HepG2 (cell line): Measurements from ENCODE around the gene PTPN14. TPM values are rescaled to one million over a fixed set of nuclear protein-coding genes. Genes with fewer than 3 reads are reported as not detected.

Experiments
- ATAC-seq: fragments of 200-7000 bp; cut with Tn5 transposase; 3 replicates; pipeline ENCODE4 v1.9.1; 2020; ENCODE audit warnings: mild to moderate bottlenecking, moderate library complexity
- BruUV-seq: library from RNA; stranded (reverse); fragments of 400-500 nt; replicated peaks from 2 replicates; lab custom pipeline; 2021; lab: Mats Ljungman, UMichigan
- CTCF ChIA-PET: fragments of 300-600 bp; formaldehyde crosslinking; extraction: SDS; loops from one replicate; lab custom pipeline; 2021; ENCODE audit warnings: low total read pairs, inconsistent platforms, low intra/inter-chr PET ratio; lab: Yijun Ruan, JAX
- POLR2A ChIA-PET: fragments of 350-600 bp; sonication (Branson Sonifier 250); formaldehyde crosslinking; loops from one replicate; lab custom pipeline; 2020; ENCODE audit warnings: antibody characterized with exemption, inconsistent platforms; lab: Yijun Ruan, JAX
- DNase-seq: peaks from one replicate; pipeline ENCODE4 v3.0.0-alpha.2; 2015; ENCODE audit warnings: low spot score
- FAIRE-seq: peaks from 3 replicates; lab custom pipeline; 2011; peaks lifted over from hg19 to GRCh38; lab: Jason Lieb, UNC
- H2AFZ ChIP-seq: one replicate; pipeline ENCODE4 v1.6.1; 2011; ENCODE audit warnings: low read length, inconsistent platforms
- H3K27ac ChIP-seq: fragments of 300-600 bp; 3 replicates; pipeline ENCODE4 v1.8.0; 2011; ENCODE audit warnings: mixed run types, mild to moderate bottlenecking, mixed read lengths, low read length, inconsistent platforms; ENCODE audit not compliant: insufficient read depth; ENCODE audit errors: extremely low read length
- H3K27me3 ChIP-seq, 2 experiments: fragments of 200-600 bp in 1 of 2; 2 replicates in 1 of 2; 3 replicates in 1 of 2; pipeline versions ENCODE4 v1.6.0 to v1.8.0; 2011; ENCODE audit warnings: low read length in 2 of 2, mild to moderate bottlenecking in 2 of 2, moderate library complexity in 2 of 2, inconsistent platforms in 1 of 2; ENCODE audit not compliant: insufficient read depth in 2 of 2, control insufficient read depth in 1 of 2
- H3K36me3 ChIP-seq, 2 experiments: fragments of 200-600 bp in 1 of 2; replicated peaks in 1 of 2; 2 replicates in 1 of 2; 3 replicates in 1 of 2; pipeline versions ENCODE4 v1.5.1 to v1.8.0; 2011; ENCODE audit warnings: low read length in 2 of 2, inconsistent platforms in 1 of 2; ENCODE audit not compliant: insufficient read depth in 2 of 2, control insufficient read depth in 1 of 2
- H3K4me1 ChIP-seq: 2 replicates; pipeline ENCODE4 v1.5.1; 2012; ENCODE audit warnings: low read length, inconsistent platforms; ENCODE audit not compliant: insufficient read depth
- H3K4me2 ChIP-seq: 2 replicates; pipeline ENCODE4 v1.6.0; 2011; ENCODE audit warnings: low read depth, low read length, inconsistent platforms
- H3K4me3 ChIP-seq, 3 experiments: fragments of 200-600 bp in 1 of 3; sonication (generic), shearing (Covaris generic) in 1 of 3; replicated peaks in 1 of 3; 2 replicates each; pipeline ENCODE4 v1.5.1; 2011 to 2016; ENCODE audit warnings: low read length in 3 of 3, inconsistent platforms in 2 of 3, low read depth in 2 of 3, mild to moderate bottlenecking in 2 of 3, control low read depth in 1 of 3, mixed read lengths in 1 of 3; ENCODE audit not compliant: insufficient read depth in 1 of 3
- H3K79me2 ChIP-seq: one replicate; pipeline ENCODE4 v1.6.1; 2011; ENCODE audit warnings: low read length, inconsistent platforms; ENCODE audit not compliant: insufficient read depth
- H3K9ac ChIP-seq: 2 replicates; pipeline ENCODE4 v1.6.0; 2011; ENCODE audit warnings: mild to moderate bottlenecking, low read depth, low read length, inconsistent platforms; ENCODE audit not compliant: insufficient read depth
- H3K9me3 ChIP-seq: 2 replicates; pipeline ENCODE4 v1.5.1; 2012; ENCODE audit warnings: mild to moderate bottlenecking, low read length
- H4K20me1 ChIP-seq: 2 replicates; pipeline ENCODE4 v1.6.0; 2011; ENCODE audit warnings: inconsistent platforms, mild to moderate bottlenecking, low read length, moderate library complexity; ENCODE audit not compliant: insufficient read depth
- ATF2 ChIP-seq: sonication (generic); formaldehyde crosslinking; IDR thresholded peaks from 2 replicates; pipeline ENCODE4 v1.4.0; 2020; ENCODE audit warnings: missing genetic modification reagents
- ATM ChIP-seq: fragments of 450-650 bp; IDR thresholded peaks from 2 replicates; pipeline ENCODE4 v1.7.1; 2017; ENCODE audit warnings: mild to moderate bottlenecking, borderline replicate concordance
- BCL3 ChIP-seq: sonication (generic); formaldehyde crosslinking; IDR thresholded peaks from 2 replicates; pipeline ENCODE4 v1.5.1; 2020; ENCODE audit warnings: mild to moderate bottlenecking, missing genetic modification reagents, moderate library complexity
- ESRRA ChIP-seq: sonication (generic); formaldehyde crosslinking; IDR thresholded peaks from 2 replicates; pipeline ENCODE4 v1.5.1; 2020; ENCODE audit warnings: mild to moderate bottlenecking, low read depth, missing genetic modification reagents
- GFI1 ChIP-seq: sonication (generic); formaldehyde crosslinking; IDR thresholded peaks from 2 replicates; pipeline ENCODE4 v1.5.0; 2020; ENCODE audit warnings: missing genetic modification reagents, mild to moderate bottlenecking, borderline replicate concordance
- MTA3 ChIP-seq: sonication (generic); formaldehyde crosslinking; IDR thresholded peaks from 2 replicates; pipeline ENCODE4 v1.4.0; 2020; ENCODE audit warnings: missing genetic modification reagents
- MXD4 ChIP-seq: IDR thresholded peaks from 2 replicates; pipeline ENCODE4 v1.6.1; 2016; ENCODE audit warnings: mild to moderate bottlenecking, missing biosample characterization, missing genetic modification reagents
- PHF5A ChIP-seq: IDR thresholded peaks from one replicate; pipeline ENCODE4 v1.6.1; 2018; ENCODE audit warnings: low read depth, missing genetic modification reagents; ENCODE audit not compliant: unreplicated experiment
- PRDM4 ChIP-seq: sonication (generic); formaldehyde crosslinking; IDR thresholded peaks from 2 replicates; pipeline ENCODE4 v1.9.0; 2021; ENCODE audit warnings: missing genetic modification reagents, borderline replicate concordance
- PRPF4 ChIP-seq: fragments of 200-400 bp; formaldehyde crosslinking; IDR thresholded peaks from 2 replicates; pipeline ENCODE4 v1.6.1; 2016; ENCODE audit warnings: low read length, low read depth; ENCODE audit not compliant: poor library complexity, severe bottlenecking
- RBFOX2 ChIP-seq: fragments of 200-400 bp; formaldehyde crosslinking; IDR thresholded peaks from 2 replicates; pipeline ENCODE4 v1.6.1; 2017; ENCODE audit warnings: low read depth, mild to moderate bottlenecking, low read length
- RCOR2 ChIP-seq: IDR thresholded peaks from 2 replicates; pipeline ENCODE4 v1.6.1; 2016; ENCODE audit warnings: missing biosample characterization, missing genetic modification reagents
- ZFP1 ChIP-seq: IDR thresholded peaks from 2 replicates; pipeline ENCODE4 v1.6.1; 2016
- ZNF12 ChIP-seq: sonication (generic); formaldehyde crosslinking; IDR thresholded peaks from 2 replicates; pipeline ENCODE4 v1.5.0; 2020; ENCODE audit warnings: missing genetic modification reagents
- ZNF441 ChIP-seq: sonication (generic); formaldehyde crosslinking; IDR thresholded peaks from 2 replicates; pipeline ENCODE4 v1.7.0; 2021; ENCODE audit warnings: missing genetic modification reagents, borderline replicate concordance
- ZNF512 ChIP-seq: sonication (generic); formaldehyde crosslinking; IDR thresholded peaks from 2 replicates; pipeline ENCODE4 v1.4.0; 2020; ENCODE audit warnings: mild to moderate bottlenecking, missing genetic modification reagents
- ZNF577 ChIP-seq: sonication (generic); formaldehyde crosslinking; IDR thresholded peaks from 2 replicates; pipeline ENCODE4 v1.4.0; 2020; ENCODE audit warnings: mild to moderate bottlenecking, low read depth, missing genetic modification reagents, borderline replicate concordance
- ZNF773 ChIP-seq: sonication (generic); formaldehyde crosslinking; IDR thresholded peaks from 2 replicates; pipeline ENCODE4 v1.4.0; 2020; ENCODE audit warnings: missing genetic modification reagents, borderline replicate concordance
- ZNF841 ChIP-seq: sonication (generic); formaldehyde crosslinking; IDR thresholded peaks from 2 replicates; pipeline ENCODE4 v1.8.1; 2023; ENCODE audit warnings: missing genetic modification reagents, borderline replicate concordance
- WGBS: methylation state at CpG from one replicate; pipeline ENCODE4 v1.1.6; 2017; ENCODE audit warnings: low lambda C conversion rate; 5-methylcytosine and 5-hydroxymethylcytosine counted together
- in situ Hi-C: cut with HindIII; loops from 2 replicates; pipeline ENCODE4 v1.10.0; 2017; ENCODE audit warnings: low pct_unique_long_range_greater_than_20kb; ENCODE audit not compliant: extremely low pct_ligation_motif_present
- intact Hi-C: fragments of 100-400 bp; cut with micrococcal nuclease; formaldehyde crosslinking; loops from one replicate; pipeline ENCODE4 v1.10.0; 2022; ENCODE audit not compliant: unreplicated experiment
- polyA plus RNA-seq, 8 experiments: library from polyadenylated mRNA; depleted of rRNA in 3 of 8; stranded (reverse) in 7 of 8; unstranded in 1 of 8; fragments of >200 nt; fragmentation: Illumina TruSeq in 4 of 8; extraction: Trizol in 4 of 8; gene quantifications; 2 replicates each; pipeline versions ENCODE4 v1.2.1 to v1.2.3, GENCODE V29; 2011 to 2016; ENCODE audit warnings: low read depth in 4 of 8, missing spikeins in 1 of 8, mixed read lengths in 1 of 8; ENCODE audit not compliant: insufficient read depth in 1 of 8
- total RNA-seq, 5 experiments: library from RNA; depleted of rRNA; stranded (reverse); fragments of >200 nt; fragmentation: Illumina TruSeq; extraction: Trizol; gene quantifications; 2 replicates each; pipeline ENCODE4 v1.2.3, GENCODE V29; 2016; ENCODE audit warnings: low read depth in 1 of 5

PTPN14 gene
- total and polyA plus RNA-seq, 2 of the 13 experiments (the other 11 are each of a cell fraction or from before 2014, with no cell fraction given), result 3.9 to 4.7 TPM

GRCh38 chr1:214567481-214567980, 16.1 kb upstream of the PTPN14 start:
- DNase-seq (no peak), ATAC-seq (no peak), FAIRE-seq (no peak)
- in situ Hi-C loops (loop anchor here (10.0 kb wide), 1 partner anchor 143 kb away; no protein-coding TSS in a partner anchor), intact Hi-C loops (no loop called here)
- Histone ChIP-seq H3K9ac (no peak overlapping the region), H4K20me1 (no peaks in the 10 kb centered on the region), H3K9me3 (no peaks in the 10 kb centered on the region), H3K4me3 (no peak overlapping the region), H3K36me3 (no peaks in the 10 kb centered on the region), H3K27ac (no peak overlapping the region), H3K79me2 (no peaks in the 10 kb centered on the region), H3K4me1 (no peaks in the 10 kb centered on the region), H3K27me3 (peaks cover 0 to 9% of the 10 kb centered on the region in 2 experiments; a peak in 3 of 5 replicates), H2AFZ (no peak overlapping the region), H3K4me2 (no peak overlapping the region)
- 24% methylated on average over 2 of the region's 2 CpGs for WGBS
- BruUV-seq, result no TSS peak
- TF ChIP-seq ATF2 (CRISPR knock-in tag) (no peak), PRDM4 (CRISPR knock-in tag) (no peak), GFI1 (CRISPR knock-in tag) (no peak), BCL3 (CRISPR knock-in tag) (no peak), ZNF441 (CRISPR knock-in tag) (no peak), ZFP1 (no peak), ZNF773 (CRISPR knock-in tag) (no peak), MXD4 (CRISPR knock-in tag) (no peak), ESRRA (no peak), RCOR2 (CRISPR knock-in tag) (no peak), ZNF12 (no peak), MTA3 (CRISPR knock-in tag) (no peak), ZNF512 (CRISPR knock-in tag) (no peak), PRPF4 (no peak), ATM (no peak), PHF5A (CRISPR knock-in tag) (no peak), ZNF841 (CRISPR knock-in tag) (no peak), RBFOX2 (no peak), ZNF577 (CRISPR knock-in tag) (no peak)
- POLR2A ChIA-PET, result no interaction called here
- CTCF ChIA-PET, result no interaction called here
